Spleen (tissue), 11 donors: ENCODE measurements around the gene ZNF467. TPM values are rescaled to one million over a fixed set of nuclear protein-coding genes. Genes with fewer than 3 reads are reported as not detected.

Source experiments
- DNase-seq: peaks from one replicate; pipeline ENCODE4 v3.0.0-alpha.2; 2020
- H3K27ac ChIP-seq, 8 donors: fragments of 200-600 bp; sonication (generic) in 7 of 8; 1 replicate in 4 of 8; 2 replicates in 4 of 8; pipeline versions ENCODE4 v1.5.0 to v1.8.0; 2016 to 2021; ENCODE audit warnings: inconsistent platforms in 4 of 8, mild to moderate bottlenecking in 4 of 8, moderate library complexity in 1 of 8
- H3K27me3 ChIP-seq, 7 donors: fragments of 200-600 bp; sonication (generic) in 6 of 7; replicated peaks in 1 of 7; 1 replicate in 4 of 7; 2 replicates in 3 of 7; pipeline versions ENCODE4 v1.5.0 to v1.8.0; 2016 to 2021; ENCODE audit warnings: inconsistent platforms in 3 of 7, mild to moderate bottlenecking in 1 of 7
- H3K36me3 ChIP-seq, 6 donors: fragments of 200-600 bp; sonication (generic) in 5 of 6; 1 replicate in 4 of 6; 2 replicates in 2 of 6; pipeline versions ENCODE4 v1.5.0 to v1.8.0; 2016 to 2021; ENCODE audit warnings: inconsistent platforms in 2 of 6
- H3K4me1 ChIP-seq, 6 donors: fragments of 200-600 bp; sonication (generic) in 5 of 6; 1 replicate in 3 of 6; 2 replicates in 3 of 6; pipeline versions ENCODE4 v1.5.0 to v1.8.0; 2016 to 2021; ENCODE audit warnings: inconsistent platforms in 3 of 6
- H3K4me3 ChIP-seq, 8 donors: fragments of 200-600 bp; sonication (generic) in 7 of 8; 1 replicate in 4 of 8; 2 replicates in 4 of 8; pipeline versions ENCODE4 v1.5.0 to v1.8.0; 2016 to 2021; ENCODE audit warnings: inconsistent platforms in 4 of 8, mild to moderate bottlenecking in 4 of 8, moderate library complexity in 2 of 8
- H3K9me3 ChIP-seq, 8 donors: fragments of 200-600 bp; sonication (generic) in 7 of 8; 1 replicate in 4 of 8; 2 replicates in 4 of 8; pipeline versions ENCODE4 v1.5.0 to v1.8.0; 2016 to 2021; ENCODE audit warnings: inconsistent platforms in 4 of 8
- CTCF ChIP-seq, 11 experiments: fragments of 200-600 bp in 7 of 11; fragments of 450-650 bp in 4 of 11; sonication (generic) in 4 of 11; IDR thresholded peaks in 8 of 11; conservative IDR thresholded peaks in 3 of 11; 1 replicate in 7 of 11; 2 replicates in 4 of 11; pipeline versions ENCODE4 v1.4.0 to v1.8.0; 2016 to 2021; ENCODE audit warnings: antibody characterized with exemption in 11 of 11, inconsistent platforms in 4 of 11, mild to moderate bottlenecking in 1 of 11
- POLR2A ChIP-seq, 3 donors: fragments of 450-650 bp; IDR thresholded peaks; one replicate each; pipeline ENCODE4 v1.5.1; 2017; ENCODE audit warnings: antibody characterized with exemption in 3 of 3, mild to moderate bottlenecking in 1 of 3
- POLR2AphosphoS5 ChIP-seq, 3 donors: sonication (generic); formaldehyde crosslinking; IDR thresholded peaks; one replicate each; pipeline ENCODE4 v1.5.1; 2017; ENCODE audit warnings: antibody characterized with exemption in 3 of 3
- WGBS, 5 donors: extraction: QIAGEN DNeasy Blood & Tissue Kit in 3 of 5; methylation state at CpG; one replicate each; pipeline versions ENCODE4 v1.1.5 to v1.1.7; 2013 to 2018; 5-methylcytosine and 5-hydroxymethylcytosine counted together
- intact Hi-C: fragments of 100-400 bp; cut with DNase I; formaldehyde crosslinking; loops from one replicate; pipeline ENCODE4 v1.15.0; 2023; ENCODE audit warnings: low total_unique reads
- polyA plus RNA-seq, 3 donors: library from polyadenylated mRNA; stranded (reverse); fragments of 200-250 nt; gene quantifications; one replicate each; pipeline ENCODE4 v1.2.1, GENCODE V29; 2013
- total RNA-seq, 7 donors: library from RNA; depleted of rRNA in 3 of 7; stranded (reverse); fragments of >200 nt in 3 of 7; fragmentation: NEBNext Ultra II Directional in 4 of 7; extraction: Animal tissue kit (Norgen Biotek cat#: 25700) in 4 of 7; gene quantifications; one replicate each; pipeline versions ENCODE4 v1.1.0 to v1.2.1, GENCODE V29; 2016 to 2021
- donor health status: healthy with polysubstance abuse.
- donor health status: DM: no; HTN: no; CAD: no; lungs with moderate emphysema.
- donor health status: DM: no; HTN: no; CAD: no.
- donor health status: Bipolar disorder and iron deficiency.
- donor health status: healthy.
- donor health status: DM: no; HTN: no; CAD: no.
- donor health status: DM: yes; HTN: yes; CAD: no.

The ZNF467 gene
- total and polyA plus RNA-seq, 10 donors, result 6.0 to 48.5 (median 31.3) TPM

- Histone ChIP-seq H3K9me3 (no peaks in the 10 kb centered on the region), H3K27ac (no peak overlapping the region), H3K36me3 (no peaks in the 10 kb centered on the region), H3K4me3 (peak overlapping the region in 1 of 8 donors; percentile 37), H3K27me3 (peaks cover 0 to 70% (median 23%) of the 10 kb centered on the region in 7 donors), H3K4me1 (peaks cover 0 to 36% (median 14%) of the 10 kb centered on the region in 6 donors)
- 5 to 20% (median 9%) methylated on average over 18 to 56 of the region's 56 CpGs for WGBS, 5 donors
- peak; percentile 91 for DNase-seq
- intact Hi-C loops, result loop anchor here (10.0 kb wide), 1 partner anchor 125 kb away; no protein-coding TSS in a partner anchor
- TF ChIP-seq POLR2A (IDR thresholded peaks at IDR 0.05) (no peak), POLR2AphosphoS5 (IDR thresholded peaks at IDR 0.05) (peak in 1 of 3 donors; percentile 56), CTCF (IDR thresholded peaks at IDR 0.05 in 8 of 11, conservative IDR thresholded peaks at IDR 0.05 in 3 of 11) (peak in 9 of 11 experiments; percentile 35 to 76 (median 56))
Observed at GRCh38 chr7:149790146-149790548, 16.8 kb upstream of the ZNF467 start.

GRCh38 chr7:149789101-149789500, 15.7 kb upstream of the ZNF467 start:
- H3K36me3 ChIP-seq, result no peaks in the 10 kb centered on the region
- peaks cover 0 to 36% (median 14%) of the 10 kb centered on the region in 6 donors for H3K4me1 ChIP-seq
- no peaks in the 10 kb centered on the region for H3K9me3 ChIP-seq
- 79 to 94% (median 91%) methylated on average over 5 to 19 of the region's 19 CpGs for WGBS, 5 donors
- no peak overlapping the region for H3K4me3 ChIP-seq
- intact Hi-C loops, result no loop called here
- H3K27me3 ChIP-seq, result peaks cover 0 to 66% (median 23%) of the 10 kb centered on the region in 7 donors
- no peak for DNase-seq
- no peak for TF ChIP-seq CTCF (IDR thresholded peaks at IDR 0.05 in 8 of 11, conservative IDR thresholded peaks at IDR 0.05 in 3 of 11)
- TF ChIP-seq POLR2AphosphoS5 (IDR thresholded peaks at IDR 0.05), result no peak
- TF ChIP-seq POLR2A (IDR thresholded peaks at IDR 0.05), result no peak
- H3K27ac ChIP-seq, result no peak overlapping the region

GRCh38 chr7:149788300-149788851, 15.0 kb upstream of the ZNF467 start:
- no peak for DNase-seq
- intact Hi-C loops, result no loop called here
- 52 to 87% (median 66%) methylated on average over 3 to 11 of the region's 11 CpGs for WGBS, 5 donors
- TF ChIP-seq CTCF (IDR thresholded peaks at IDR 0.05 in 8 of 11, conservative IDR thresholded peaks at IDR 0.05 in 3 of 11), result no peak
- TF ChIP-seq POLR2AphosphoS5 (IDR thresholded peaks at IDR 0.05), result no peak
- TF ChIP-seq POLR2A (IDR thresholded peaks at IDR 0.05), result no peak
- peaks cover 0 to 41% (median 14%) of the 10 kb centered on the region in 6 donors for H3K4me1 ChIP-seq
- no peaks in the 10 kb centered on the region for H3K36me3 ChIP-seq
- no peak overlapping the region for H3K4me3 ChIP-seq
- no peak overlapping the region for H3K27ac ChIP-seq
- H3K27me3 ChIP-seq, result peaks cover 0 to 63% (median 23%) of the 10 kb centered on the region in 7 donors
- H3K9me3 ChIP-seq, result no peaks in the 10 kb centered on the region

GRCh38 chr7:149787428-149788299, 14.3 kb upstream of the ZNF467 start:
- intact Hi-C loops, result no loop called here
- no peak for TF ChIP-seq POLR2A (IDR thresholded peaks at IDR 0.05)
- TF ChIP-seq POLR2AphosphoS5 (IDR thresholded peaks at IDR 0.05), result peak in 1 of 3 donors; percentile 14
- peak in 2 of 11 experiments; percentile 19 to 33 for TF ChIP-seq CTCF (IDR thresholded peaks at IDR 0.05 in 8 of 11, conservative IDR thresholded peaks at IDR 0.05 in 3 of 11)
- Histone ChIP-seq H3K27me3 (peaks cover 0 to 56% (median 23%) of the 10 kb centered on the region in 7 donors), H3K9me3 (no peaks in the 10 kb centered on the region), H3K36me3 (no peaks in the 10 kb centered on the region), H3K4me1 (peaks cover 0 to 42% (median 14%) of the 10 kb centered on the region in 6 donors), H3K4me3 (no peak overlapping the region), H3K27ac (no peak overlapping the region)
- no peak for DNase-seq
- 34 to 72% (median 58%) methylated on average over 15 to 35 of the region's 35 CpGs for WGBS, 5 donors
